AG10803 (cell line): ENCODE data around the gene TRMO.

Experiments used
- DNase-seq: peaks from one replicate; pipeline ENCODE4 v3.0.0; 2010; ENCODE audit warnings: low read depth
- H3K4me3 ChIP-seq: 2 replicates; pipeline ENCODE4 v1.5.1; 2011; ENCODE audit warnings: mild to moderate bottlenecking, low read length, control low read depth
- CTCF ChIP-seq: conservative IDR thresholded peaks from 2 replicates; pipeline ENCODE4 v1.5.1; 2011; ENCODE audit warnings: mild to moderate bottlenecking, low read length, control low read depth, inconsistent platforms

Gene TRMO

GRCh38 chr9:97935276-97935675, 13.0 kb upstream of the TRMO start:
- H3K4me3 ChIP-seq: no peak overlapping the region
- DNase-seq: no peak
- TF ChIP-seq CTCF: no peak

GRCh38 chr9:97934321-97935115, 12.2 kb upstream of the TRMO start:
- no peak overlapping the region for H3K4me3 ChIP-seq
- TF ChIP-seq CTCF: no peak
- DNase-seq: no peak

GRCh38 chr9:97933297-97933998, 11.1 kb upstream of the TRMO start:
- TF ChIP-seq CTCF: no peak
- no peak for DNase-seq
- H3K4me3 ChIP-seq: no peak overlapping the region

GRCh38 chr9:97930972-97931371, 8.7 kb upstream of the TRMO start:
- no peak for TF ChIP-seq CTCF
- DNase-seq: no peak

GRCh38 chr9:97928986-97929604, 6.8 kb upstream of the TRMO start:
- H3K4me3 ChIP-seq: no peak overlapping the region
- DNase-seq: no peak
- no peak for TF ChIP-seq CTCF

More at GRCh38 chr9:97930972-97931371, 8.7 kb upstream of the TRMO start:
- H3K4me3 ChIP-seq: no peak overlapping the region

GRCh38 chr9:97925497-97926334, 3.4 kb upstream of the TRMO start:
- TF ChIP-seq CTCF: no peak
- DNase-seq: no peak
- H3K4me3 ChIP-seq: no peak overlapping the region
